Right ventricle myocardium superior (tissue), 1 donor: ENCODE results near the gene CAMKMT. TPM values are rescaled to one million over a fixed set of nuclear protein-coding genes. Genes with fewer than 3 reads are reported as not detected.

Source experiments
- ATAC-seq: fragments of 200-7000 bp; cut with Tn5 transposase; one replicate; pipeline ENCODE4 v1.9.1; 2020; ENCODE audit warnings: mild to moderate bottlenecking; ENCODE audit not compliant: poor library complexity
- DNase-seq: peaks from one replicate; pipeline ENCODE4 v3.0.0-alpha.2; 2020
- intact Hi-C: fragments of 100-400 bp; cut with DNase I; formaldehyde crosslinking; loops from one replicate; pipeline ENCODE4 v1.11.2; 2022
- total RNA-seq: library from RNA; stranded (reverse); fragmentation: NEBNext Ultra II Directional; extraction: Animal tissue kit (Norgen Biotek cat#: 25700); gene quantifications from one replicate; pipeline ENCODE4 v1.2.1, GENCODE V29; 2021
- donor health status: DM: no; HTN: yes; CAD: no; lungs with severe emphysema.

The CAMKMT gene
- total RNA-seq, 1 donor from 2014 or later: 5.1 TPM

GRCh38 chr2:44766777-44767176 is 405.0 kb downstream of the CAMKMT start:
- intact Hi-C loops: no loop called here
- DNase-seq (no peak), ATAC-seq (no peak)

- intact Hi-C loops: no loop called here
- ATAC-seq: no peak
- DNase-seq: no peak
These were observed 405.9 kb downstream of the CAMKMT start for GRCh38 chr2:44767691-44768090.

DNA sequence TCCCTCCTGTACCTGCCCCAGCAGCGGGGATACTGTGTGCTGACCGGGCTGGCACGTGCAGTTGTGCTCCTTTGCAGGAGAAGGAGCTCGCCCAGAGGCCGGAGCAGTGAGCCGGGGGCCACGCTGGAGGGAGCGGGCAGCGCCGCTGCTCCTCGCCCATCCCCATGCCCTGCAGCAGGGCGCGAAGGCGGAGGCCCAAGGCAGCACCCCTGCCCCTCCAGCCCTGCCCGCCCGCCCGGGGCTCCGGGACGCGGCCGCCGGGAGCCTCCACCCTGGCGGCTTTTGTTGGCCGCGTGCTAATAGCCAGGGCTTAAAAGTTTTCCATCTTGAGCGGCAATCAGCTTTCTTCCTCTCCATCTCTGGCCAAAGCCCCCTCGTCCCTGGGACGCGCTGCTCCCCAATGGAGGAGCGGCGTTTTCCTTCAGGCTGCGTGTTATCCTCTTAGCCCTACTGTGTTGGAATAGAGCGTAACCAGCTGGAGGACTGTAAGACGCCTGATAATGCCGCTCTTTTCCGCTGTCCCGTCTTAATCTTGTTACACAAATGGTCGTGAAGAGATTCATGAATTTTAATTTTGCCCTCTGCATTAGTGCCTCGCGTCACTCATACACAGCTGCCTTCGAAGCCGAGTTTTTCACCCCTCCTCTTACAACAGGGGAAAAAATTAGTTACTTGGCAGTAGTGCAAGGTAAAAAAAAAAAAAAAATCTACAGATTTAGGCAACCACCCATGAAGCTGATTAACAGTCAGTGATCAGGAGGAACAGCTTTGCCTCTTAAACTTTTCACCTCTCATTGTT is 406.9 kb downstream of the CAMKMT start:
- no peak for ATAC-seq
- intact Hi-C loops: no loop called here
- no peak for DNase-seq

DNA sequence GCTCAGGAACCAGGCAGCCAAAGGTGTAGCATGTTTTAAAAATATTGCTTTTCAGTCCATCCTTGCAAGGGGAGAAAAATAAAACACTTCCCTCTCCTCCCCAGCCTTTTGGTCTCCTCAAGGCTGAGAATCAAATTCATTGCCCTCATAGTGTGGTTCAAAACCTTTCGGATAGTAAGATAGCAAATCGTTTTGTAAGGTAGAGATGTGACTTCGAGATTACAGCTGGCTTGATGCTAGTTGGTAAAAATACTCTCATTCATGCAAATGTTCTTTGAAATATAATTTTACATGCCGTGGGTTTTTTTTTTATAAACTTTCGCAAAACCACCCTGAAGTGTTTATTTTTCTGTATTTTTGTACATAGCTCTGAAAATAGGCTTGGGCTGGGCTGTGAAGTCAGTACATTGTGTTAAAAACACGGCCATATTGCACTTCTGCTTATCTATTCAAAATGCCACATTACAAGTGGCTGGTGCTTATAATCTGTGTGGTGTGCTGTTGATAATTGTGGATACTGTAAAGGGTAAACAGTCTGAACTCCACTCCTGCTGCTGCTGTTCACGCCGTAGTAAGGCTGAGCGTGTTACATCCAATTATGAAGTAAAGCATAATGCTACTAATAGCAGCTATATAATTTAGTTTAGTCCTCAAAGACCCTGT is 407.7 kb downstream of the CAMKMT start:
- DNase-seq (no peak), ATAC-seq (no peak)
- intact Hi-C loops: no loop called here

GRCh38 chr2:44770221-44771195 is 408.8 kb downstream of the CAMKMT start:
- DNase-seq: no peak
- ATAC-seq: no peak
- intact Hi-C loops: no loop called here

GRCh38 chr2:44771522-44771921 is 409.8 kb downstream of the CAMKMT start:
- intact Hi-C loops: no loop called here
- ATAC-seq (no peak), DNase-seq (no peak)

GRCh38 chr2:44772131-44772530 is 410.4 kb downstream of the CAMKMT start:
- intact Hi-C loops: no loop called here
- no peak for ATAC-seq
- DNase-seq: no peak

- DNase-seq (no peak), ATAC-seq (no peak)
- intact Hi-C loops: no loop called here
These were observed 411.1 kb downstream of the CAMKMT start for GRCh38 chr2:44772669-44773378.

DNA sequence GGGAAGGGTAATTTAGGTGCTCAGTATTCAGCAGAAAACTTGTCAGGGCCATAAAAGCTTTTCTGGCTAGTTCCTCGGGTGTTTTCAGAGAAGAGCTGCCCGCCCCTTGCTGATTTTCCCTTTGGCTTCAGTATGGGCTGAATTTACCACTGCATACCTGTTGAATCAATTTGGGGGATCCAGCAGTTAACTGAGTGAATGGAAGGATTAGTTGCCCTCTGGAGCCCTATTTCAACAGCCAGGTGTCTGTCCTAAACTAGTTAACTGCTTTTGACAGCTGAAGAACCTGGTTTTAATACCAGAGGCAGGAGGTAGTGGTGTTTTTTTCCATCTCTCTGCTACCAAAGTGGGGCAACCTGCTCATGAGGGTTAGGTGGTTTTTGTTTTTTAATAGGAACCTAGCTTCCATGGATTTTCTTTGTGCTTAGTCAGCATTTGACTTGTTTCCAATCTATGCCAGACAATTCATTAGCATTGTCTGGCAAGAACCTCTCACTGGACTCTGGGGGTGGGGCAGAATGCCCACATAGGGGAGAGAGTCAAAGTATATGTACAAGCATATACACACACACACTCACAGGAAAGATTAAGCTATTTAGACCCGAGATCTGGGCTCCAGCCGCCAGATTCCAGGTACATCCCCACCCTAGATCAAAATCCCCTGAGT is 413.2 kb downstream of the CAMKMT start:
- DNase-seq (no peak), ATAC-seq (no peak)
- intact Hi-C loops: no loop called here

DNA sequence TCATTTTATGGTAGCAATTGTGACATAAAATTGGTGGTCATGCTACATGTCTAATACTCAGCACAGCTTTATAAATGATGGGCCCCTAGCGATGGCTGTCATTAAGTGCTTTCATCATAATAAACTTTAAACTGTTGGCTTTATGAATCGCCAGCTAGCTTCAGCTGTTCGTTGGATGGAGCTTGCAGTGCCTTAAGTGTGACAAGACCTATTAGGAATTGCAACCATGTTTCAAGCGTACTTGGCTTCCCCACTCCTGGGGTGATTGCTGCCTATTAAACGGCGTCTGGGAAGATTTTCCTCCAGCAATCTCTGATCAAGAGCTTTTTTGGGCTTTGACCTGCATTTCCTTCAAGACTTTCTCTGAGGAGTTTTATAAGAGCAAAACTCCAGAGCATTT is 415.3 kb downstream of the CAMKMT start:
- intact Hi-C loops: no loop called here
- DNase-seq: no peak
- no peak for ATAC-seq

DNA sequence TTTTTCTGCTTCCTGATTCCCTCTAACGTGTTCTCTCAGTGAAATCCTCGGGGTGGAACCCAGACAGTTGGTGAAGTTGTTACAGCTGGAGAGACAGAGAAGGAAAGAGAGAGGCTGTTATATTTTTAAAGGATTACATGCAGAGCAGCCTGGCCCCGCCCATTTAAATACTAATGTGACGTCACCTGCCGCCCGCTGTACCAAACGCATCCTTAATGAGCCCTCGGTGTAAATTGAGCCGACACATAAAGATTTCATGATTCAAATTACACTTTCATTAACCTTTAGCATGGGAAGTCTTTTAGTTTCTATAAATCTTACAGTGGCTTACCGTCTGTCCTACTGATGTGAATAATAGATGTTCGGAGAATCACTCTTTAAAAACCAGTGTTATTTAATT is 415.8 kb downstream of the CAMKMT start:
- intact Hi-C loops: no loop called here
- DNase-seq: peak; percentile 44
- ATAC-seq: peak; percentile 56

GRCh38 chr2:44778221-44778654 is 416.5 kb downstream of the CAMKMT start:
- no peak for DNase-seq
- peak; percentile 41 for ATAC-seq
- intact Hi-C loops: no loop called here

DNA sequence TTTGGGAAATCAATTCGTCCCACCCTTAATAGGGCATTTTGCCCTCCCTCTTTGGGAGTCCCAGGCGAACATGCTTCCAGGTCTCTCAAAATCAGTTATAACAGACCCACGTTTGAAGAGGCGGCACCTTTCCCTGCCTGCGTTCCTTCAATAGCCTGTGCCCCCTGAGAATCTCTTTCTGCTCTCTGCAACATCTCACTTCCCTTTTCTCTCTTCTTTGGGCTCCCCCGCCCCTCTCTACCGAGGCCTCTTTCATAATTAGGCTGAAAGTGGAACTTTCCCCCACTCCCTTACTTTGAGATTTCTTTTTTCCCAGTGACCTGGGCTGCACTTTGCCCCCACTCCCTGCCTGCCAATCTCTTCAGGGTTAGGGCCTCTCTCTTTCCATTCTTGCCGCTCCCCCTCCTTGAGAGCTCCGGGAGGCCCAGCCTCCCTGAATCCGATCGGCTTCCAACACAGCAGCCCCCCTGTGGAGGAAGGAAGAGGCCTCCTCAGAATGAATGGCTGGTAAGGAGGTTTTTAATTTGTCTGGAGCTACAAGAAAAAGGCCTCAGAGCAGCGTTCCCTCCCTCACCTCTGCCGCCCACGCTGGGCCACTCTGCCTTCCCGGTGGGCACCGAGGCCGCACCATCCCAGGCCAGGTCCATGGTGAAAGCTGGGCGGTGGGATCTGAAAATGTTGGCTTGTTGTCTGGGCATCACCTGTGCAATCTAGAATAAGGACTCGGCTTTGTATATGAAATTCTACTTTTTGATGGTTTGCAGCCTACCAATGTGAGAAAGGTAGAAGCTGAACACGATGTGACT is 417.1 kb downstream of the CAMKMT start:
- intact Hi-C loops: no loop called here
- peak; percentile 38 for ATAC-seq

DNA sequence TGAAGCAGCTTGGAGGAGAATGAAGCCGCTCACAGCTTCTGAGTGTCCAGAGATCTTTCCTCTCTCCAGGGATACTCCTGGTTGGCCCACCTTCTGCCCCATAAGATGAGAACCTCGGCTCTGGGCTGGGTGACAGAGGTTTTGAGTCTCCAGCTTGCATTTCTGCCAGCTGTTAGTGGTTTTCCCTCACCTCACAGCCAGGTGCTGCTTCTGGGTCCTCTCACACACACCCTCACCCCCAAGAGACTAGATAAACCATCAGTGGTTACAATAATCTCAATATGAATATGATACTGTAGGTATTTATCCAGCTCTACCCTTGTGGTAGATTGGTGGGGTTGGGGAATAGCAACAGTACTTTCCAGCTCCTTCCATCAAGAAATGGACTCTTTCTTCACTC is 418.0 kb downstream of the CAMKMT start:
- DNase-seq (no peak), ATAC-seq (no peak)
- intact Hi-C loops: no loop called here

More for the DNA sequence above, 417.1 kb downstream of the CAMKMT start:
- no peak for DNase-seq

DNA sequence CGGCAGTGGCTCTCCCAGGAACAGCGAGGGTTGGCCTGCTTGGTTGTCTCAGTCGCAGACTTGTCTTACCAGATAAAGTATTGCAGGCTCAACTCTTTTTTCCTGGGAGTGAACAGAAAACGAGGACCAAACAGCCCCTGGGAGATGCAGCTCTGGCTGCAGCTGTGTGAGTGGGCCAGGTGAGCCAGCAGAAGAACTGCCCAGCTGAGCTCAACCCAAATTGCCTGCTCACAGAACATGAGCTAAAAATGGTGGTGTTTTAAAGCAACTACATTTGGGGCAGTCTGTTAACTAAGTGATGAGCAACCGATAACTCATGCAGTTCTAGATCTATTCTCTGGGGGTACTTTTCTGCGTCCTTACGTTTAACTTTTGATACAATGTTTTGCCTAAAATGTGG is 418.7 kb downstream of the CAMKMT start:
- intact Hi-C loops: no loop called here
- DNase-seq (no peak), ATAC-seq (no peak)

- intact Hi-C loops: no loop called here
- DNase-seq (no peak), ATAC-seq (no peak)
These were observed 423.7 kb downstream of the CAMKMT start for GRCh38 chr2:44785433-44785832.

DNA sequence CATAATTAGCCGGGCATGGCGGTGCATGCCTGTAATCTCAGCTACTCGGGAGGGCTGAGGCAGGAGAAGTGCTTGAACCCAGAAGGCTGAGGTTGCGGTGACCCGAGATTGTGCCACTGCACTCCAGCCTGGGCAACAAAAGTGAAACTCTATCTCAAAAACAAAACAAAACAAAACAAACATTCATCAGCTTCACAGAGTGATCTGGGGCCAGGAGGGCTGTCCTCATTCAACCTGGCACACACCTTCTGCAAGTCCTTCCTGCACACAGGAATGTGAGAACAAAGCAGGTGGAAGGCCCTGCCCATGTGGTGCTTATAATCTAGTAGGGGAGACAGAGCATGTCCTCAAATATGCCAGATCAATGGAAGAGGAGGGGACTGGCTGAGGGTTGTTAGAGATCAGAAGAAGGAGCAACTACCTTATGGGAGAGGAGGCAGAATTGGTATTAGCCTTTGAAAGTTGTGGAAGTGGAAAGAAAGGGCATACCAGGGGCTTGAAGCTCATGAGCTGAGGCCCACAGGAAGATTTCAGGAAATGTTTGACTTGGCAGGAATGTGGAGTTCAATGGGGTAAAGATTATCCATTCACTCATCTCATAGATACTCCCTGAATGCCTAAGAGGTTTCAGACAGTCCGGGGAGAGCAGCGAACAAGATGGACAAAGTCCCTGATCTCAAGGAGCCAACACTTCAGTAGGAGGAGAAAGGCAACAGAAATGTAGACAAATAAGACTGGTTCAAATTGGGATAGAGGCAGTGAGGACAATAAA is 424.5 kb downstream of the CAMKMT start:
- ATAC-seq (no peak), DNase-seq (no peak)
- intact Hi-C loops: no loop called here
